GM12878 (cell line): Measurements from ENCODE around the gene TBX4. TPM values are rescaled to one million over a fixed set of nuclear protein-coding genes. Genes with fewer than 3 reads are reported as not detected.

Experiments
- ATAC-seq: fragments of 200-7000 bp; cut with Tn5 transposase; 3 replicates; pipeline ENCODE4 v1.9.1; 2020; ENCODE audit warnings: mild to moderate bottlenecking, moderate library complexity
- BruUV-seq: library from RNA; stranded (reverse); fragments of 400-500 nt; replicated peaks from 2 replicates; lab custom pipeline; 2021; lab: Mats Ljungman, UMichigan
- CTCF ChIA-PET: fragments of 300-600 bp; sonication (Branson Sonifier 250); formaldehyde crosslinking; extraction: SDS; loops from one replicate; lab custom pipeline; 2021; ENCODE audit warnings: inconsistent platforms; lab: Yijun Ruan, JAX
- POLR2A ChIA-PET: fragments of 350-600 bp; formaldehyde crosslinking; extraction: SDS; loops from one replicate; lab custom pipeline; 2021; ENCODE audit warnings: inconsistent platforms; lab: Charles Lee
- RAD21 ChIA-PET: fragments of 300-600 bp; sonication (Branson Sonifier 250); formaldehyde crosslinking; loops from one replicate; lab custom pipeline; 2023; ENCODE audit warnings: antibody characterized with exemption; ENCODE audit not compliant: unreplicated experiment; lab: Charles Lee
- SMC1A ChIA-PET: fragments of 300-600 bp; sonication (Branson Sonifier 250); formaldehyde crosslinking; loops from one replicate; lab custom pipeline; 2023; ENCODE audit not compliant: unreplicated experiment, uncharacterized antibody; lab: Charles Lee
- DNase-seq: peaks from one replicate; pipeline ENCODE4 v3.0.0-alpha.2; 2011; ENCODE audit warnings: low read depth, low spot score
- FAIRE-seq: peaks from 3 replicates; lab custom pipeline; 2011; peaks lifted over from hg19 to GRCh38; lab: Jason Lieb, UNC
- H2AFZ ChIP-seq: 2 replicates; pipeline ENCODE4 v1.6.0; 2011; ENCODE audit warnings: low read depth, low read length, control low read depth; ENCODE audit not compliant: control insufficient read depth
- H3K27ac ChIP-seq: 2 replicates; pipeline ENCODE4 v1.5.1; 2011; ENCODE audit warnings: control low read depth; ENCODE audit not compliant: control insufficient read depth, insufficient read depth
- H3K27me3 ChIP-seq, 2 experiments: replicated peaks in 1 of 2; 2 replicates each; pipeline versions ENCODE4 v1.6.0 to v1.6.1; 2011; ENCODE audit warnings: low read length in 1 of 2; ENCODE audit not compliant: control insufficient read depth in 2 of 2, insufficient read depth in 2 of 2
- H3K36me3 ChIP-seq, 2 experiments: 2 replicates each; pipeline ENCODE4 v1.5.1; 2011; ENCODE audit warnings: low read length in 1 of 2; ENCODE audit not compliant: control insufficient read depth in 2 of 2, insufficient read depth in 2 of 2
- H3K4me1 ChIP-seq: 2 replicates; pipeline ENCODE4 v1.6.1; 2011; ENCODE audit warnings: mild to moderate bottlenecking, low read length, moderate library complexity, mixed read lengths; ENCODE audit not compliant: control insufficient read depth, insufficient read depth
- H3K4me2 ChIP-seq: 2 replicates; pipeline ENCODE4 v1.6.0; 2011; ENCODE audit warnings: control low read depth; ENCODE audit not compliant: control insufficient read depth, insufficient read depth
- H3K4me3 ChIP-seq: fragments of 200-600 bp; sonication (generic); 2 replicates; pipeline ENCODE4 v1.5.1; 2016
- H3K79me2 ChIP-seq: 2 replicates; pipeline ENCODE4 v1.6.0; 2011; ENCODE audit warnings: low read length; ENCODE audit not compliant: control insufficient read depth, insufficient read depth
- H3K9ac ChIP-seq: 2 replicates; pipeline ENCODE4 v1.8.0; 2011; ENCODE audit warnings: low read length, control low read depth, mixed read lengths; ENCODE audit not compliant: control insufficient read depth, insufficient read depth
- H3K9me3 ChIP-seq: replicated peaks from 3 replicates; pipeline ENCODE4 v1.5.1; 2011; ENCODE audit warnings: mild to moderate bottlenecking, low read length; ENCODE audit not compliant: control insufficient read depth, insufficient read depth
- H4K20me1 ChIP-seq: 2 replicates; pipeline ENCODE4 v1.6.0; 2011; ENCODE audit not compliant: control insufficient read depth, insufficient read depth
- ETV6 ChIP-seq, 2 experiments: fragments of 450-650 bp in 1 of 2; IDR thresholded peaks in 1 of 2; conservative IDR thresholded peaks in 1 of 2; 2 replicates each; pipeline ENCODE4 v1.6.1; 2014; ENCODE audit warnings: antibody characterized with exemption in 1 of 2, borderline replicate concordance in 1 of 2, low read depth in 1 of 2, mild to moderate bottlenecking in 1 of 2, moderate library complexity in 1 of 2
- PAX8 ChIP-seq: fragments of 450-650 bp; IDR thresholded peaks from 2 replicates; pipeline ENCODE4 v1.6.1; 2017; ENCODE audit warnings: mild to moderate bottlenecking, moderate library complexity
- RAD21 ChIP-seq: IDR thresholded peaks from 2 replicates; pipeline ENCODE4 v1.6.1; 2011; ENCODE audit warnings: mild to moderate bottlenecking, low read depth, low read length, moderate library complexity; ENCODE audit not compliant: insufficient read depth
- SKIL ChIP-seq: fragments of 450-650 bp; IDR thresholded peaks from 2 replicates; pipeline ENCODE4 v1.6.1; 2017; ENCODE audit warnings: mild to moderate bottlenecking, low read depth, inconsistent platforms; ENCODE audit not compliant: poor library complexity, severe bottlenecking
- SMARCA5 ChIP-seq: fragments of 450-650 bp; IDR thresholded peaks from 2 replicates; pipeline ENCODE4 v1.6.1; 2017; ENCODE audit warnings: mild to moderate bottlenecking
- SRF ChIP-seq, 2 experiments: IDR thresholded peaks; 2 replicates each; pipeline ENCODE4 v1.6.1; 2011; ENCODE audit warnings: low read depth in 2 of 2, low read length in 2 of 2, mild to moderate bottlenecking in 1 of 2, moderate library complexity in 1 of 2
- SUZ12 ChIP-seq: fragments of 200-600 bp; sonication (generic); IDR thresholded peaks from one replicate; pipeline ENCODE4 v1.6.1; 2018; ENCODE audit warnings: antibody characterized with exemption, mild to moderate bottlenecking; ENCODE audit not compliant: unreplicated experiment
- TARDBP ChIP-seq: IDR thresholded peaks from 2 replicates; pipeline ENCODE4 v1.6.1; 2016; ENCODE audit warnings: borderline replicate concordance
- ZNF217 ChIP-seq: fragments of 450-650 bp; IDR thresholded peaks from 2 replicates; pipeline ENCODE4 v1.6.1; 2017; ENCODE audit warnings: antibody characterized with exemption, mild to moderate bottlenecking
- ZNF274 ChIP-seq: IDR thresholded peaks from one replicate; pipeline ENCODE4 v1.8.0; 2011; ENCODE audit not compliant: insufficient read length, insufficient read depth
- WGBS: methylation state at CpG from one replicate; pipeline ENCODE4 v1.1.6; 2016; ENCODE audit warnings: low lambda C conversion rate; ENCODE audit not compliant: insufficient replicate concordance, insufficient coverage; ENCODE audit errors: missing lambda C conversion rate; 5-methylcytosine and 5-hydroxymethylcytosine counted together
- in situ Hi-C: fragments of 300-500 bp; cut with MboI; formaldehyde crosslinking; loops from 9 replicates; pipeline ENCODE4 v1.14.3; 2018; ENCODE audit warnings: mixed read lengths
- intact Hi-C: fragments of 100-400 bp; cut with micrococcal nuclease; formaldehyde crosslinking; loops from one replicate; pipeline ENCODE4 v1.14.2; 2022; ENCODE audit not compliant: unreplicated experiment
- polyA plus RNA-seq, 11 experiments: library from polyadenylated mRNA; depleted of rRNA in 4 of 11; unstranded in 6 of 11; stranded (reverse) in 5 of 11; fragments of >200 nt; fragmentation: Nextera tagmentation in 4 of 11; fragmentation: Illumina TruSeq in 1 of 11; extraction: Ambion mirVana in 4 of 11; extraction: Trizol in 1 of 11; gene quantifications; 1 replicate in 1 of 11; 2 replicates in 10 of 11; pipeline versions ENCODE4 v1.2.1 to v1.2.3, GENCODE V29; 2011 to 2016; ENCODE audit warnings: inconsistent platforms in 2 of 11, missing spikeins in 2 of 11, low read depth in 1 of 11
- total RNA-seq, 4 experiments: library from RNA; depleted of rRNA in 3 of 4; stranded (reverse); fragments of >200 nt in 3 of 4; fragmentation: Illumina TruSeq in 1 of 4; extraction: Trizol in 1 of 4; gene quantifications; 2 replicates each; pipeline versions ENCODE4 v1.2.1 to v1.2.3, GENCODE V29; 2013 to 2021
- TF ChIP-seq, protein P1 (sequence below): fragments of 450-650 bp; IDR thresholded peaks from 2 replicates; pipeline ENCODE4 v1.6.1; 2017; ENCODE audit warnings: low read depth, mild to moderate bottlenecking, moderate library complexity

TBX4 gene
- total and polyA plus RNA-seq, 10 of the 15 experiments (the other 5 are each of a cell fraction or from before 2014, with no cell fraction given) = 0.01 TPM; not detected in 9

DNA sequence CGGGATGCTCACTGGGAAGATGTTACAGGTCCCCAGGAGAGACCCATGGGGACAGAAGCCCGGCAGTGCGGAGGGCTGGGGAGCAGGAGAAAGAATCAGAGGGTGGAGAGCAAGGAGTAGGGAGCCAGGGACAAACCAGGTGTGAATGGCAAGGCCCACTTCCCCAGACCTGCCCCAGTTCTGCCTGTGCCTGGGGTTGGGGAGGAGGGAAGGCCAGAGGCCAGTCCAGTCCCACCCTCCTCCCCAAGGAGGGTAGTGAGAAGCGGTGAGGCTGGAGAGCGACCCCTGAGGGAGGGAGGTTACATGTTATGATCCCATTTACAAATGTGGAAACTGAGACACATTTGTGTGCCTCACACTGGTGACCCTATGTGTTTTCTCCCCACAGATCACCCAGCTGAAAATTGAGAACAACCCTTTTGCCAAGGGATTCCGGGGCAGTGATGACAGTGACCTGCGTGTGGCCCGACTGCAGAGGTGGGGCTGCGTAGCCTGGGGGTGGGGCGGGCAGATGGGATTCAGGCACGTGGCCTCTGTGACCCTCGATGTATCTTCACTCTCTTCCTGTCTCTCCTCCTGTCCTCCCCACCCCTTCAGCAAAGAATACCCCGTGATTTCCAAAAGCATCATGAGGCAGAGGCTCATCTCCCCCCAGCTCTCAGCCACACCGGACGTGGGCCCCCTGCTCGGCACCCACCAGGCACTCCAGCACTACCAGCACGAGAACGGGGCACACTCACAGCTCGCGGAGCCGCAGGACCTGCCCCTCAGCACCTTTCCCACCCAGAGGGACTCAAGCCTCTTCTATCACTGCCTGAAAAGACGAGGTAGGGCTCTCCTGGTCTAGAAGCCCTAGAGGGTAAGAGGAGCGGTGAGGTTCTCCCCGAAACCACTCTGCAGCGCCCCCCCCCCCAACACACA lies 27.5 kb downstream of the TBX4 start:
- 28% methylated on average over 17 of the region's 25 CpGs for WGBS
- FAIRE-seq (no peak), DNase-seq (no peak), ATAC-seq (no peak)
- intact Hi-C loops = no loop called here
- H3K27ac ChIP-seq = no peak overlapping the region
- H2AFZ ChIP-seq = no peak overlapping the region
- H3K4me1 ChIP-seq = no peaks in the 10 kb centered on the region
- H3K4me2 ChIP-seq = no peak overlapping the region
- SMC1A ChIA-PET = no interaction called here
- no peaks in the 10 kb centered on the region for H3K36me3 ChIP-seq
- BruUV-seq = no TSS peak
- H3K9me3 ChIP-seq = no peaks in the 10 kb centered on the region
- RAD21 ChIA-PET = no interaction called here
- H3K9ac ChIP-seq = no peak overlapping the region
- TF ChIP-seq ZNF217 (no peak), ZNF274 (no peak), SKIL (no peak), ETV6 (conservative IDR thresholded peaks at IDR 0.05 in 1 of 2, IDR thresholded peaks at IDR 0.05 in 1 of 2; ENCODE audit: borderline replicate concordance in 1 of 2, low read depth in 1 of 2) (no peak; a peak in 1 of 4 replicates), SMARCA5 (no peak), SRF (IDR thresholded peaks at IDR 0.05; ENCODE audit: low read depth in 2 of 2, low read length in 2 of 2) (no peak), SUZ12 (no peak), TARDBP (no peak), RAD21 (no peak), PAX8 (no peak)
- TF ChIP-seq, protein P1, sequence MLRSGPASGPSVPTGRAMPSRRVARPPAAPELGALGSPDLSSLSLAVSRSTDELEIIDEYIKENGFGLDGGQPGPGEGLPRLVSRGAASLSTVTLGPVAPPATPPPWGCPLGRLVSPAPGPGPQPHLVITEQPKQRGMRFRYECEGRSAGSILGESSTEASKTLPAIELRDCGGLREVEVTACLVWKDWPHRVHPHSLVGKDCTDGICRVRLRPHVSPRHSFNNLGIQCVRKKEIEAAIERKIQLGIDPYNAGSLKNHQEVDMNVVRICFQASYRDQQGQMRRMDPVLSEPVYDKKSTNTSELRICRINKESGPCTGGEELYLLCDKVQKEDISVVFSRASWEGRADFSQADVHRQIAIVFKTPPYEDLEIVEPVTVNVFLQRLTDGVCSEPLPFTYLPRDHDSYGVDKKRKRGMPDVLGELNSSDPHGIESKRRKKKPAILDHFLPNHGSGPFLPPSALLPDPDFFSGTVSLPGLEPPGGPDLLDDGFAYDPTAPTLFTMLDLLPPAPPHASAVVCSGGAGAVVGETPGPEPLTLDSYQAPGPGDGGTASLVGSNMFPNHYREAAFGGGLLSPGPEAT = no peak
- TF ChIP-seq, all 136 proteins: peak for 0
- no peaks in the 10 kb centered on the region for H3K79me2 ChIP-seq
- H4K20me1 ChIP-seq = no peaks in the 10 kb centered on the region
- no peak overlapping the region for H3K4me3 ChIP-seq
- ChIA-PET CTCF (interaction anchor here (1.3 kb wide), 1 partner anchor 66 kb away, joined by 3 read pairs; no protein-coding TSS in a partner anchor), POLR2A (no interaction called here)
- in situ Hi-C loops = no loop called here
- H3K27me3 ChIP-seq = peaks cover 0 to 4% of the 10 kb centered on the region in 2 experiments; a peak in 2 of 4 replicates
